Activated naive CD4-positive, alpha-beta T cell treated with anti-CD3 and anti-CD28 coated beads, Interleukin-2, amount 50 U/mL, for 24 hours (primary cell): ENCODE measurements around the gene CLCNKA.
"Not testable (repeated sequence)": the region's sequence is repeated elsewhere in the genome, so short reads cannot be mapped to it uniquely, and the experiment has no call there.

Source experiments
- H3K27ac Mint-ChIP-seq: one replicate; pipeline ENCODE4 v1.8.0; 2021; ENCODE audit warnings: mild to moderate bottlenecking, mixed read lengths
- H3K27me3 Mint-ChIP-seq: one replicate; pipeline ENCODE4 v1.8.0; 2021; ENCODE audit warnings: mixed read lengths
- H3K36me3 Mint-ChIP-seq: one replicate; pipeline ENCODE4 v1.8.0; 2021; ENCODE audit warnings: mixed read lengths
- H3K4me1 Mint-ChIP-seq: one replicate; pipeline ENCODE4 v1.8.0; 2021; ENCODE audit warnings: mixed read lengths
- H3K4me3 Mint-ChIP-seq: one replicate; pipeline ENCODE4 v1.8.0; 2021; ENCODE audit warnings: mild to moderate bottlenecking, mixed read lengths
- H3K9me3 Mint-ChIP-seq: one replicate; pipeline ENCODE4 v1.8.0; 2021; ENCODE audit warnings: mixed read lengths

CLCNKA gene

DNA sequence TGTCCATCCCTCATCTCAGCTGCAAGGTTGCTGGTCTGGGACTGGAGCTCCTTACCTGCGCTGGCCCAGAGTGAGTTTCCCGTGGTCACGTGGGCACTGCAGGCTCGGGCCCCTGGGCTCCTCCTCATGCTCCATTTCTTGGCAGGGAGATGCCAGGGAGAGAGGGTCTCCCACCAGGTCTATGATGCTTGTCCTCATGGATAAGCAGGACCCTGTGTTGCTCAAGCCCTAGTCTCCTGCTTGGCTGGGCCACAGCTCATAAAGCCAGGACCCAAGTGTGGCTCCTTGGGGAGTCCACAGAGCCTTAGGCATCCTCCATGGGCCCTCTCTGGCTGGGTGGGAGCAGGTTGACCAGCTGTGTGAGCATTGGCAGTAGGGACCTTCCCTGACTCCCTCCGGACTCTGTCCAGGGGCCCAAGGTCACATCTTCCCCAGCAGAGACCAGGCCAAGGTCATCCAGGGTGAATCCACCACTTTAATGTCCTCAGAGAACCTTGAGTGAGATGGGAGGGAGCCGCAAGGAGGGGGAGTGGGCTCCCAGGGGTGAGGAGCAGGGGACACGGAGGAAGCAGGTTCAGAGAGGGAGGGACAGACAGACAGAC is 35.6 kb downstream of the CLCNKA start:
- not testable (repeated sequence) for H3K4me3 Mint-ChIP-seq, H3K36me3 Mint-ChIP-seq, H3K27ac Mint-ChIP-seq, H3K4me1 Mint-ChIP-seq, H3K9me3 Mint-ChIP-seq, H3K27me3 Mint-ChIP-seq

DNA sequence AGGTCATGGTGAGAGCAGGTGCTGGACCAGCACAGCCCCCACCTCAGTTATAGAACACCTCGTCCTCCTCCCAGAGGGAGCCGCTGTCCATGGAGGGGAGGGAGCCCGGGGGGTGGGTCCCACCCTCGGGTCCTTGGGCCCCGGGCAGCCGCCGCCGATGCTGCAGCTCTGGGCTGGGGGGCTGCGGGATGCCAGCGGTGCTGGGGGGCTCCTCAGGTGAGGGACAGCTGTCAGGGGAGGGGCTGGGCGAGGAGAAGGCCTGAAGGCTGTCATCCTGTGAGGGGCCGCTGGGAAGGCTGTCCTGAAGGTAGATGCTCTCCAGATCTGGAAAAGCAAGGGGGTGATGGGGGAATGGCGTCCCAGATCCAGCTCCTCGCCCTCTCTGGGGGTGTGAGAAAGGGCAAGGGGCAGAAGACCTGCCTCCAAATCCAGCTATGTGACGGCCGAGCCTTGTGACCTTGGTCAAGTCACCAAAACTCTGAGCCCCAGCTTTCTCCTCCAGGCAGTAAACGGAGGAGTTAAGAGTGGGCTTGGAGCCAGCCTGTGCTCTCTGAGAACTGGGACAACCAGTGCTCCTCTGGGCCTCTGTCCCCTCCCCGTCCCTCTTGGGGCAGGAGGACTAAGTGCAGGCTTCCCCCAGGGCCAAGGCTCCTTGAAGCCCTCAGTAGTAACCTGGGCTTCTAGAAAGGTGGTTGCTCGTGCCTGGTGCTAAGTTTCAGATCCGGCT is 36.7 kb downstream of the CLCNKA start:
- H3K36me3 Mint-ChIP-seq, H3K9me3 Mint-ChIP-seq, H3K4me1 Mint-ChIP-seq, H3K4me3 Mint-ChIP-seq, H3K27me3 Mint-ChIP-seq, H3K27ac Mint-ChIP-seq: not testable (repeated sequence)

DNA sequence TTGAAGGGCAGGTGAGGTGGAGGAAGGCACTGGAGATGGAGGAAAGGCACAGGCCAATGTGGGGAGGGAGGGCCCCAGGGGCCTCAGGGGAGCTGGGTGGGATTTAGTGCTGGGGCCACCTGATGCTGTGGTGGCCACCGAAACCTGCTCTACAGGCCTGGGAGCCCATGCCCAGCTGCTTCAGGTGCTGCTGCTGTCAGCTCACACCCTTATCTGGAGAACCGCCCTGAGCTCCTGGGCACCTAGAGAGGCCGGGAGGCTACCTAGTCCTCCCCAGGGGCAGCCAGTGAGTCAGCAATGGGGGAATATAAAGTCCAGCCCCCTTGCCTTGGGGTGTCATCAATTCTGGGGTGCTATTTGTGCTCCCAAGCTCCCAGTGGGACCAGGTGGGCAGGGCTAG is 39.4 kb downstream of the CLCNKA start:
- Mint-ChIP-seq H3K36me3 (no peaks in the 10 kb centered on the region), H3K9me3 (no peaks in the 10 kb centered on the region), H3K4me3 (no peak overlapping the region), H3K4me1 (peaks cover 14% of the 10 kb centered on the region), H3K27ac (no peak overlapping the region), H3K27me3 (no peaks in the 10 kb centered on the region)

DNA sequence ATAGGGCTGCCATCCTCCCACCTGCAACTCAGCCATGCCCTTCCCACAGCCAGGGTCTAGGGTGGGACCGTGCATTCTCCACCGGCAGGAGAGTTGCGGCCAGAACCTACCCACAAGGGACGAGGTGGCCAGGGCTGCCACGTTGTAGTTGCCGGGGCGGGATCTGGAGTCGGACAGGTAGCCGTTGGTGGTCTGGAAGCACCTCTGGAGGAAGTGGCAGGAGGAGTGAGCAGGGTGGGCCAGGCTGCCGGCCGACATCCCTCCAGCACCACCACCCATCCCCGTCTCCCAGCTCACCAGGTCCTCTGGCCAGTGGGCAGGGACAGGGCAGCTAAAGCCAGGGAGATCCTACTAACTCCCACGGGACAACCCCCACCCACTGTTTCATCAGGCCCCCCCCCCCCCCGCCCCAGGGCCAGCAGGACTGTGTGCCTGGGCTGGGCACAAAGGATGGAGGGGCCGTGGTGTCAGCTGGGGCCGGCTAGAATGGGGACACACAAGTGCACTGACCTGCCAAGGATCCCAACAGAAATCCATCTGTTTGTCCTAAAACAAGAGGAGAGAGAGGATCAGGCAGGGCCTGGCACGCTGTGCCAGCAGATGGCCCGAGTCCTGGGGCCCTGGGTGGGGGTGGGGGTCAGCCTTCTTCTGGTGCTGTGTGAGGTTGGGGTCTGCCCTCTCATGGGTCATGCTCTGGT is 40.3 kb downstream of the CLCNKA start:
- not testable (repeated sequence) for H3K27me3 Mint-ChIP-seq, H3K36me3 Mint-ChIP-seq

DNA sequence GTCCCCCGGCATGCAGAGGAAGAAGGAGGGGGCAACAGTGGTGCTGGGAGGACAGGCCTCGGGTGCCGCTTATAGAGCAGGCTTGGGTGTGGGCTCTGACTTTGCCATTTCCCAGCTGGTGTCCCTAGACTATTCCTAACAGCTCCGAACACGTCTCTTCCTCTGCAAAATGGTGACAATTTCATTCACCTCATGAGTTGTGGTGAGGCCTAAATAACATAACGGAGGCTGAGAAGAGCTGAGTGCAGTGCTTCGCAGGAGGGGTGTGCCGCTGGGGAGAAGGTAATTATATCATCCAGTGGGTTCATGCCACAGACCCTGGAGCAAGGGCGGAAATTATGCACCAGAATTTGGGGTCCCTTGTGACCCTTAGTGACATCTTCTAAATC is 40.8 kb downstream of the CLCNKA start:
- H3K36me3 Mint-ChIP-seq, H3K27ac Mint-ChIP-seq, H3K4me3 Mint-ChIP-seq, H3K27me3 Mint-ChIP-seq, H3K9me3 Mint-ChIP-seq: not testable (repeated sequence)
- peaks cover 14% of the 10 kb centered on the region for H3K4me1 Mint-ChIP-seq

More for the DNA sequence above, 40.3 kb downstream of the CLCNKA start:
- H3K27ac Mint-ChIP-seq, H3K4me3 Mint-ChIP-seq, H3K9me3 Mint-ChIP-seq: not testable (repeated sequence)
- H3K4me1 Mint-ChIP-seq = peaks cover 14% of the 10 kb centered on the region

DNA sequence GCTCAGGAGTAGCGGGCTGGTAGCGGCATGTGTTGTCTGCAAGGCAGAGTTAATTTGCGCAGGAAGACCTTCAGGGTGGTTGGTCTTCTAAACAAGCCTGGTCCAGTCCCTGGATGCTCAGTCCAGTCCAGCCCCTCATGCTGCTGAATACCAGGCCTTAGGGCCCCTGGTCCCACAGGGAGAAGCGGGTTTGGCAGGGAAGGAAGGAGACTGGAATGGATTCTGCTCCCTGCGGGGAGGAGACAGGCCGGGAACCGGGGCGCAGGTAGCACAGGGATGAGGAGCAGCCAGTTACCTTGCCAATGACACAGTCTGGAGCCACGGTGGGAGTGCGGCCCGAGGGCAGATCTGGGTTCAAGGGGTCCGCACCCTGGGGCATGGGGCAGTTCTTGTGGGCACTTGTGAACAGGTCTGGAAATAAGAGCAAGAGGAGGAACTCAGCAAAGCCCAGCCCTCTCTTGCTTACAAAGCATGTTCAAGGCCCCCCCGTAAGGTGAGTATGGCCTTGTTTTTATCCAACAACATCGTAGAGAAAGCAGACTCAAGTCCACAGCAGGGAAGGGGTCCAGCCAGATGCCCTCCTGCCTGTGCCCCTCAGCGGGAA is 41.5 kb downstream of the CLCNKA start:
- no peaks in the 10 kb centered on the region for H3K9me3 Mint-ChIP-seq
- no peak overlapping the region for H3K4me3 Mint-ChIP-seq
- H3K4me1 Mint-ChIP-seq = peaks cover 14% of the 10 kb centered on the region
- no peaks in the 10 kb centered on the region for H3K27me3 Mint-ChIP-seq
- no peak overlapping the region for H3K27ac Mint-ChIP-seq
- no peaks in the 10 kb centered on the region for H3K36me3 Mint-ChIP-seq

DNA sequence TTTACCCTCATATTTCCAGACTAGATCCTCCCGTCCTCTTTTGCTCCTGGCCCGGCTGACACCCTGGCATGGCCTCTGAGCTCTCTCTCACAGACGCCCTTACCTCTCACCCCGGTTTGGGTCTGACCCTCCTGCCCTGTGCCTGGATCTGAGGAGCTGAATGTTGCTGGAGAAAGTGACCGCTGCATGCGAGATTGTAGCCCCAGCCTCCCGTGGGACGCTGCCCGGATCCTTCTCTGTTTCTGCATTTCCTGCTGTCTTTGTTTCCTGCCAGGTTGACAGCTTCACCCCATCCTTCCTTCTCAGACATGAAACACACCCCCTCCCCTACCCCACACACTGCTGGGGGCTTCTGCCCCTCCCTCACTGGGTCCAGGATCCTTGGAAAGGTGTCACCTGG is 42.1 kb downstream of the CLCNKA start:
- Mint-ChIP-seq H3K4me3 (no peak overlapping the region), H3K36me3 (no peaks in the 10 kb centered on the region), H3K9me3 (no peaks in the 10 kb centered on the region), H3K4me1 (peaks cover 14% of the 10 kb centered on the region), H3K27me3 (no peaks in the 10 kb centered on the region), H3K27ac (no peak overlapping the region)

DNA sequence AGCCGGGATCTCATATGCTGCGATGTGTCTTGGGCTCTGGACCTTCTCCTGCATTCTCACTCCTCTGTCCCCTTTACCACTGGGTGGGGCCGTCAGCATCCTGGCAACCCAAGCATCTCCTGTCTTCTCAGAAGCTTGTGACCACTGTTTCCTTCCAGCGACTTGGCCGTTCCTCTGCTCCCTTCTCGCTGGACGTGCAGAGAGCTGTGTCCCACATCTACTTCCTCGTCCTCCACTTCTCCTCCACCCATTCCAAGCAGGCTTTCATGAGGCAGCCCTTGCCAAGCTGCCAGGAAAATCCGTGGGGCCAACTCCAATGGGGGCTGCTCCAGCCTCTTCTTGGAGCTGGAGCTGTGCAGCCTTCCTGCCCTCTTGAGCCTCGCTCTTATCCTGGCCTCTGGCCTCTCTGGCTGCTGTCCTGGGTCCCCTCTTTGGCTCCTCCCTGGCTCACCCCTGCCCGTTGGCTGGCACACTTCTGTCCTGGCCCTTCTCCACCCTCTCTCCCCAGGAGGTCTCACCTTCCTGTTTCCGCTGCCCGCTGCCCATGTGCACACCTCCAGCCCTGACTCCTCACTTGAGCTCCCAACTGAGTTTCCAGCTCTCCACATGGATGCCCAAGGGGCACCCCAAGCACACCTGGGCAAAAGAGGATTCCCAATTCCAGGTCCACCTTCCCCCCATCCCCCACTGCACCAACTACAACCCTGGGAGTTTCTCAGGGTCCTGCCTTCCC is 42.9 kb downstream of the CLCNKA start:
- H3K4me1 Mint-ChIP-seq = peaks cover 14% of the 10 kb centered on the region
- no peaks in the 10 kb centered on the region for H3K9me3 Mint-ChIP-seq
- no peaks in the 10 kb centered on the region for H3K27me3 Mint-ChIP-seq
- H3K36me3 Mint-ChIP-seq = no peaks in the 10 kb centered on the region
- no peak overlapping the region for H3K4me3 Mint-ChIP-seq
- H3K27ac Mint-ChIP-seq = peak overlapping the region; percentile 10

DNA sequence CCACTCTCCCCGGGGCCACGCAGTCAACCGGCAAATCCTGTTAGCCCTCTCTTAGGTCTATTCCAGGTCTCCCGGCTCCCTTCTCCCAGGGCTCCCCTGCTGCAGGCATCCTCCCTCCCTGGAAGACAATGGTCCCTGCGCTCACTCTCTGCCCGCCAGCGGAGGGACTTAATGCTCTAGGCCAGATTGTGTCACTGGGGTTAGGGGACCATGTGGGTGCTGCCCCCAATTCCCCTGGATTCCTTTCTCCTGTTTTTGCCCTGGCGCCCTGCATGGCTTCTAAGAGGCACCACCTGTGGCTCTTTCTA is 43.4 kb downstream of the CLCNKA start:
- H3K4me3 Mint-ChIP-seq = no peak overlapping the region
- peaks cover 18% of the 10 kb centered on the region for H3K4me1 Mint-ChIP-seq
- H3K36me3 Mint-ChIP-seq = no peaks in the 10 kb centered on the region
- no peaks in the 10 kb centered on the region for H3K27me3 Mint-ChIP-seq
- no peak overlapping the region for H3K27ac Mint-ChIP-seq
- no peaks in the 10 kb centered on the region for H3K9me3 Mint-ChIP-seq

DNA sequence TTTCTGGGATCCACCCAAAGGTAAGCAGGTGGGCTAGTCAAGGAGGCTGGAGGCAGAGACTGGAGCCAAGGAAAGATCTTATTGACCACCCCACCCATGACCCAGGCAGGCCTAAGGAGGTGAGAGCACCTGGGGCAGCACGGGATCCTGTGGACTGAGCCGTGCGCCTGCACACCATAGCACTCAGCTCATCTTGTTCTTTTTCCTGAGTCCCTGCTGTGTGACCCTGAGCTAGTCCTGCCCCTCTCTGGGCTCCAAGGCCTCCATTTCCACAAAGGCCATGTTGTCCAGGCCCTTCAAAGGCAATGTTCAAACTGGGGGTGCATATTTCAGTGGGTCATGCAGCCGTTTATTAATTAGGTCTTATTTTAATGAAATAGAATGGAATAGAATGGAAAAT is 44.4 kb downstream of the CLCNKA start:
- Mint-ChIP-seq H3K27me3 (no peaks in the 10 kb centered on the region), H3K4me3 (no peak overlapping the region), H3K4me1 (peaks cover 20% of the 10 kb centered on the region), H3K27ac (no peak overlapping the region), H3K36me3 (no peaks in the 10 kb centered on the region), H3K9me3 (no peaks in the 10 kb centered on the region)

DNA sequence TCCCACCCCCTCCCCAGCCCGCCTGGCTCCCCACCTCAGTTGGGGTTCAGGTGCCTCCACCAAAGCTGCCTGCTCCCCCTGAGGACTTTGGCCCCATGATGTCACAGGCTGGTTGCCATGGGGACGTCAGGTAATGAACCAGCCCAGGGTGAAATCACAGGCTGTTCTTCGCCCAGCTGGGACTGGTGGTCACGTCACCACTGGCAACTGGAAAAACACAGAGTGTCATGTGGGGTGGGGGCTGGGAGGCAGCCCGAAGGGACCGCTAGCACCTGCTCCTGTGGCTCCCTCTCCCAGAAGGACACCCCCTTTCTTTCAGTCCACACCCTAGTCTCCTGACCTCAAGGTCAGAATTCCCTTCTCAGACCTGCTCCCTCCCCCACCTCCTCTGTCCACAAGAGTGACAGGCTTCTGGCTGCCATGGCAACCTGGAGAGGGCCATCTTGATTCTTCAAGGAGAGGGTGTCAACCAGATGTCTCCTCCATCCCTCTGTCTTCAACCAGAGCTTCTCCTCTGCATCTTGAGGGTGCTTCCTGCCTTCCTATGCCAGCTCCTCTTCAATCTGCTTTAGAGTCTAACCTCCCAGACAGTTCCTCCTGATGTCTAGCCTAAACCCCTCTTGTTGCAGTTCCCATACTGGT is 45.4 kb downstream of the CLCNKA start:
- no peaks in the 10 kb centered on the region for H3K36me3 Mint-ChIP-seq
- H3K4me1 Mint-ChIP-seq = peaks cover 20% of the 10 kb centered on the region
- no peak overlapping the region for H3K4me3 Mint-ChIP-seq
- H3K27me3 Mint-ChIP-seq = no peaks in the 10 kb centered on the region
- H3K27ac Mint-ChIP-seq = no peak overlapping the region
- no peaks in the 10 kb centered on the region for H3K9me3 Mint-ChIP-seq

DNA sequence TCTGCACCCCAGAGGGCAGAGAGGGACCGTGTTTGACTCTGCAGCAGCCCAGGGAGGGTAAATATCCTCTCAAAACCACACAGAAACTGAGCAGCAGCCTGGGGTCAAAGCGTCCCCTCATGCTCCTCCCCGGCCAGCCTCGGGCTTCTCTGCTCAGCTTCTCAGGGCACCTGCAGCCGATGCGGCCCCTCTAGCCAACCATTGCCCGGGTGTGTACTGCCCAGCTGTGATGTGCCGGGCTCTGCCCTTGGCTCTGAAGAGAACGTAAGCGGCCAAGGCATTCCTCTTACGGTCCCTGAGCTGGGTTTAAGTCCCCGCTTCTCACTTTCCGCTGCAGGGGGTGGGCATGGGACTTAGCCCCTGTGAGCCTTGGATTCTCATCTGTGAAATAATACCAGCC is 46.1 kb downstream of the CLCNKA start:
- H3K27me3 Mint-ChIP-seq = no peaks in the 10 kb centered on the region
- H3K4me1 Mint-ChIP-seq = peaks cover 20% of the 10 kb centered on the region
- no peak overlapping the region for H3K27ac Mint-ChIP-seq
- no peak overlapping the region for H3K4me3 Mint-ChIP-seq
- H3K9me3 Mint-ChIP-seq = no peaks in the 10 kb centered on the region
- no peaks in the 10 kb centered on the region for H3K36me3 Mint-ChIP-seq

DNA sequence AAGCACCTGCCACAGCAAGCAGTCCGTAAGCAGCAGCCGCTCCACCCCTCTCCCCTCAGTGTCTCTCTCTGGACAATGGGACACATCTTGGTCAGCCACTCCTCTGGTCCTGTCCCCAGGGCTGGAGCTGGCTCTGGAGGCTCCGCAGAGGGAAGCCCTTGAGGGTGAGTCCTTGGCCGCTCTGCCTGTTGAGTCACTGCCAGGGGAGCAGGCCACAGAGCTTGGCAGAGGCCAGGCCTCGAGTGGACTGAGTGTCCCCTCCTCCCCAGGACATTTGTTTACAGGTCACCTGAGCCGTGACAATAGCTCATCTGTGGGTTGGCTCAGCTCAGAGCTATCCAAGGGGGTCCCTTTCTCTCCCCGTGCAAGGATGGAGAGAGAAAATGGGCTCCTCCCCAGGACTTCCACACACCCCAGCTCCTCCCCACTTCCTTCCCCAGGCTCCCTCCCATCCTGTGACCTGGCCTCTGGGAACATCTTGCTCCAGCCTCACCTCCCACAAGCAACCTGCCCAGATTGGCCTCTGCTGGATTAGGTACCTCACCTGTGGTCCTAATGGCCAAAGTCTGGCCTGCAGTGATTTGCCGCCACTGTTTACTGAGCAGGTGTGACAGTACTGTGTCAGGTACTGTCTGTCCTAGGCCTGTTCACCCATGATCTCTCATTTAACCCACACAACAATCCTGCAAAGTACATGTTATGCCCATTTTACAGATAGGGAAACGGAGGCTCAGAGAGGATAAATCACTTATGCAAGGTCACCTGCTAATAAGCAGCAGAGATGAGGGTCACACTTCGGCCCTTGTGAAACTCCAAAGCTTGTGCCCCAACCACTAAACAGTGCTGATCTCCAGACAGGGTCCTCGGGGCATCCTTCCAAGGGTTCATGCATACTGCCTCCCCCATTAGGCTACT is 46.8 kb downstream of the CLCNKA start:
- Mint-ChIP-seq H3K4me1 (peaks cover 20% of the 10 kb centered on the region), H3K27ac (no peak overlapping the region), H3K36me3 (no peaks in the 10 kb centered on the region), H3K4me3 (no peak overlapping the region), H3K9me3 (no peaks in the 10 kb centered on the region), H3K27me3 (no peaks in the 10 kb centered on the region)

DNA sequence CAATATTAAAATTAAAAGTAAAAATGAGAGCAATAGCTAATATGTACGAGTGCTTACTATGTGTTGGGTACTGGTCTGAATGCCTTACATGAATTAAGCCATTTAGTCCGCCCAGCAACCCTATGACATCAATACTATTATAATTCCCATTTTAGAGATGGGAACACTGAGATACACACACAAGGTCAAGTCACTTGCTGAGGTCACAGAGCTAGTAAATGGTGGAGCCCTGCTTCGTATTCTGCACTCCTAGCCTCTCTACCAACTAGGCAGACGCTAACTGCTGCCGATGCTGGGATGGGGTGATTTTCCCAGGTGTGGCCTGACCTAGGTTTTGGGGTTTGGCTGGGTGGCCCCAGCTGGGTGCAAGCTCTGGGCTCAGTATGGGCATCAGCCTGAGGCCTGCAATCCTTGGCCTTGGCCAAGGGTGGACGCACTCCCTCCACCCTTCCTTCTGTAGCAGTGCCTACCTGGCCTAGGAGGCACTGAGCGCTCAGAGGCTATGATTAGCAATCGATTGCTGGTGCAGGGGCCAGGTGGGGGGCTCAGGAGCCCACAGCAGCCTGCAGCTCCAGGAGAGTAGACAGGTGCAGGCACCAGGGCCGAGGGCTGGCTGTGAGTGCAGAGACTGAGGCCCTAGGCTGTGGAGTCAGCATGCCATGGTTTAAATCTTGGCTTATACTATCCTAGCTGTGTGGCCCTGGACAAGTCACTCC is 49.0 kb downstream of the CLCNKA start:
- Mint-ChIP-seq H3K4me3 (no peak overlapping the region), H3K27ac (no peak overlapping the region), H3K4me1 (peaks cover 15% of the 10 kb centered on the region), H3K27me3 (peaks cover 7% of the 10 kb centered on the region), H3K9me3 (no peaks in the 10 kb centered on the region), H3K36me3 (no peaks in the 10 kb centered on the region)
